Heart left ventricle (tissue), 16 donors: ENCODE results near the gene TTLL9. TPM values are rescaled to one million over a fixed set of nuclear protein-coding genes. Genes with fewer than 3 reads are reported as not detected.
A peak's percentile ranks its signal among the peaks of the same experiment; 100 is the strongest.

ENCODE experiments used
- ATAC-seq, 4 donors: fragments of 200-7000 bp; cut with Tn5 transposase; one replicate each; pipeline ENCODE4 v1.9.1; 2020 to 2022; ENCODE audit warnings: moderate library complexity in 4 of 4, mild to moderate bottlenecking in 3 of 4, moderate number of reproducible peaks in 1 of 4
- DNase-seq, 5 donors: peaks; one replicate each; pipeline ENCODE4 v3.0.0-alpha.2; 2020
- H3K27ac ChIP-seq, 12 donors: fragments of 200-600 bp; sonication (generic) in 4 of 12; one replicate each; pipeline versions ENCODE4 v1.5.0 to v1.8.0; 2016 to 2022; ENCODE audit warnings: mild to moderate bottlenecking in 2 of 12
- H3K27me3 ChIP-seq, 9 donors: fragments of 200-600 bp; sonication (generic) in 2 of 9; one replicate each; pipeline versions ENCODE4 v1.5.1 to v1.8.0; 2016 to 2022; ENCODE audit warnings: mild to moderate bottlenecking in 3 of 9
- H3K36me3 ChIP-seq, 9 donors: fragments of 200-600 bp; sonication (generic) in 2 of 9; one replicate each; pipeline versions ENCODE4 v1.5.0 to v1.8.0; 2018 to 2022; ENCODE audit warnings: mild to moderate bottlenecking in 2 of 9
- H3K4me1 ChIP-seq, 12 donors: fragments of 200-600 bp; sonication (generic) in 4 of 12; one replicate each; pipeline versions ENCODE4 v1.5.0 to v1.8.0; 2016 to 2022; ENCODE audit warnings: mild to moderate bottlenecking in 3 of 12
- H3K4me3 ChIP-seq, 12 donors: fragments of 200-600 bp; sonication (generic) in 4 of 12; one replicate each; pipeline versions ENCODE4 v1.5.0 to v1.8.0; 2017 to 2022; ENCODE audit warnings: mild to moderate bottlenecking in 9 of 12, moderate library complexity in 4 of 12
- H3K9me3 ChIP-seq, 12 donors: fragments of 200-600 bp; sonication (generic) in 4 of 12; one replicate each; pipeline versions ENCODE4 v1.5.0 to v1.8.0; 2016 to 2022; ENCODE audit warnings: mild to moderate bottlenecking in 1 of 12
- CTCF ChIP-seq, 12 donors: fragments of 200-600 bp; sonication (generic) in 4 of 12; IDR thresholded peaks; one replicate each; pipeline versions ENCODE4 v1.5.0 to v1.8.0; 2018 to 2022; ENCODE audit warnings: antibody characterized with exemption in 12 of 12, mild to moderate bottlenecking in 5 of 12
- POLR2A ChIP-seq, 2 donors: fragments of 450-650 bp; IDR thresholded peaks; one replicate each; pipeline ENCODE4 v1.6.1; 2017; ENCODE audit warnings: antibody characterized with exemption in 2 of 2, mild to moderate bottlenecking in 2 of 2, moderate library complexity in 2 of 2
- WGBS, 4 donors: extraction: QIAGEN DNeasy Blood & Tissue Kit in 2 of 4; methylation state at CpG; one replicate each; pipeline versions ENCODE4 v1.1.5 to v1.1.7; 2013 to 2018; 5-methylcytosine and 5-hydroxymethylcytosine counted together
- intact Hi-C, 10 donors: fragments of 100-400 bp; cut with DNase I; formaldehyde crosslinking; loops; one replicate each; pipeline versions ENCODE4 v1.11.1 to v1.14.2; 2022
- polyA plus RNA-seq, 2 donors: library from polyadenylated mRNA; stranded (reverse); fragments of 200-250 nt; gene quantifications; one replicate each; pipeline ENCODE4 v1.2.3, GENCODE V29; 2013
- total RNA-seq, 9 donors: library from RNA; depleted of rRNA in 2 of 9; stranded (reverse); fragments of >200 nt in 2 of 9; fragmentation: NEBNext Ultra II Directional in 3 of 9; extraction: Animal tissue kit (Norgen Biotek cat#: 25700) in 3 of 9; gene quantifications; one replicate each; pipeline versions ENCODE4 v1.1.0 to v1.2.4, GENCODE V29; 2016 to 2023
- donor health status: ischemic (EF 13 %, LVEDD 7.1; RV severe dilation, severe dysfunction).
- donor health status: healthy with polysubstance abuse.
- donor health status: DM: no; HTN: yes; CAD: no.
- donor health status: DM: no; HTN: no; CAD: no.
- donor health status: ischemic (EF 25% LVEDD 6.9; RV normal size, moderate dysfunction).
- donor health status: ischemic (EF 25% LVEDD 5.7; RV mildly dilated, moderate dysfunction).
- donor health status: healthy.
- donor health status: DM: yes; HTN: yes; CAD: no.
- donor health status: ischemic (EF 35%, LVEDD 5.7; RV mildly dilated, moderate dysfunction).
- donor health status: nonischemic (EF 11% LVEDD 7.7; RV severe dilation, severe dysfunction).
- donor health status: DM: yes; HTN: yes; CAD: no.
- donor health status: PGD.
- donor health status: ischemic (EF 29% LVEDD 5.4; RV normal size, mild dysfunction).
- donor health status: nonischemic (EF 23%, LVEDD 6.1; RV moderate dilation, normal function).

The TTLL9 gene
- total and polyA plus RNA-seq, 11 donors: not detected

DNA sequence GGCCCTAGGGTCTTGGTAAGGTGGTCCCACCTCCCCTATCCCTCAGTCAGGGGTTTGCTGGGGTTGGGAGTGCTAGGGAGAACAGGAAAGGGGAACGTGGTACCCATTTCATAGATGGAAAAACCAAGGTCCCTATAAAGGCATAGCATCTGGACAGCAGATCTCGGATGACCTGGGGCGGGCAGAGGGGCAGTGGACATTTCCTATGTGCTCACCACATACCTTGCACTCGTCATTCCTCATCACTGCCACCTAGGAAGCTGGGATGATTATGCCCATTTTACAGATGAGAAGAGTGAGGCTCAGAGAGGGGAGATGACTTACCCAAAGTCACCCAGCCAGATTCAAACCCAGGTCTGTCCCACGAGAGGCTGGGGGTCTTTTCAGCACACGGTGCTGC, 39.2 kb upstream of the TTLL9 start:
- 90 to 93% (median 93%) methylated on average over 6 of the region's 6 CpGs for WGBS, 4 donors
- H3K27me3 ChIP-seq: no peaks in the 10 kb centered on the region
- DNase-seq: no peak
- no peak for TF ChIP-seq CTCF (IDR thresholded peaks at IDR 0.05)
- intact Hi-C loops: loop anchor here in 1 of 10 donors (10.0 kb wide), 1 partner anchor 624 kb away; no protein-coding TSS in a partner anchor
- H3K27ac ChIP-seq: no peak overlapping the region
- no peaks in the 10 kb centered on the region for H3K36me3 ChIP-seq
- H3K4me1 ChIP-seq: peaks cover 0 to 23% (median 11%) of the 10 kb centered on the region in 12 donors
- H3K9me3 ChIP-seq: no peaks in the 10 kb centered on the region
- ATAC-seq: no peak
- no peak overlapping the region for H3K4me3 ChIP-seq

DNA sequence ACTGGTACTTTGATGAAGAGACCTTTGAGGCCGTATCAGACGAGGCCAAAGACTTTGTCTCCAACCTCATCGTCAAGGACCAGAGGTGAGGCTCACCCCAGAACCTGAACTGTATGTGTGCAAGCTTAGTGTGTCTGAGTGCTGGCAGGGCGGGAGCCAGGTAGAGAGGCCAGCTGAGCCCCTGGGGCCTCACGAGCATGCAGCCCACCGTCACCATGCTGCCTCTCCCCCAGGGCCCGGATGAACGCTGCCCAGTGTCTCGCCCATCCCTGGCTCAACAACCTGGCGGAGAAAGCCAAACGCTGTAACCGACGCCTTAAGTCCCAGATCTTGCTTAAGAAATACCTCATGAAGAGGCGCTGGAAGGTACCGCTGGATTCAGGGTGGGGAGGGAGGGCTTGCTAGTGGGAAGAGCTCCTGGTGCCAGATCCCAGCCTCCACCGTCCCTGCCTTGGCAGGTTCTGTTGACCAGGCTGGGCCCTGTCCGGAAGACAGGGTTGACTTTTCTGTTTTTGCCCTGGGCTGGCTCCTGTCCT, 38.6 kb upstream of the TTLL9 start:
- no peaks in the 10 kb centered on the region for H3K27me3 ChIP-seq
- H3K4me3 ChIP-seq: no peak overlapping the region
- no peaks in the 10 kb centered on the region for H3K36me3 ChIP-seq
- H3K27ac ChIP-seq: no peak overlapping the region
- H3K9me3 ChIP-seq: no peaks in the 10 kb centered on the region
- DNase-seq (no peak), ATAC-seq (no peak)
- intact Hi-C loops: loop anchor here in 1 of 10 donors (10.0 kb wide), 1 partner anchor 623 kb away; no protein-coding TSS in a partner anchor
- H3K4me1 ChIP-seq: peaks cover 0 to 30% (median 17%) of the 10 kb centered on the region in 12 donors
- TF ChIP-seq POLR2A (IDR thresholded peaks at IDR 0.05) (no peak), CTCF (IDR thresholded peaks at IDR 0.05) (no peak)
- WGBS, 4 donors: 84 to 95% (median 94%) methylated on average over 3 to 17 of the region's 17 CpGs

GRCh38 chr20:31833130-31833930, 37.1 kb upstream of the TTLL9 start:
- Histone ChIP-seq H3K4me1 (peaks cover 0 to 45% (median 27%) of the 10 kb centered on the region in 12 donors), H3K27ac (peak overlapping the region in 6 of 12 donors; percentile 33 to 71 (median 54)), H3K27me3 (no peaks in the 10 kb centered on the region), H3K4me3 (no peak overlapping the region), H3K9me3 (no peaks in the 10 kb centered on the region), H3K36me3 (no peaks in the 10 kb centered on the region)
- intact Hi-C loops: loop anchor here in 1 of 10 donors (10.0 kb wide), 1 partner anchor 621 kb away; no protein-coding TSS in a partner anchor
- WGBS, 4 donors: 55 to 60% (median 59%) methylated on average over 13 to 14 of the region's 14 CpGs
- ATAC-seq (peak in 3 of 4 donors; percentile 16 to 48 (median 37)), DNase-seq (peak in 3 of 5 donors; percentile 66 to 82 (median 67))
- TF ChIP-seq CTCF (IDR thresholded peaks at IDR 0.05) (peak; percentile 62 to 89 (median 84)), POLR2A (IDR thresholded peaks at IDR 0.05) (no peak)

- Histone ChIP-seq H3K4me3 (no peak overlapping the region), H3K4me1 (peaks cover 0 to 52% (median 27%) of the 10 kb centered on the region in 12 donors), H3K36me3 (no peaks in the 10 kb centered on the region), H3K9me3 (no peaks in the 10 kb centered on the region), H3K27ac (peak overlapping the region in 6 of 12 donors; percentile 33 to 71 (median 54)), H3K27me3 (no peaks in the 10 kb centered on the region)
- DNase-seq (no peak), ATAC-seq (peak in 1 of 4 donors; percentile 19)
- WGBS, 4 donors: 63 to 87% (median 78%) methylated on average over 10 to 20 of the region's 20 CpGs
- TF ChIP-seq POLR2A (IDR thresholded peaks at IDR 0.05) (no peak), CTCF (IDR thresholded peaks at IDR 0.05) (no peak)
- intact Hi-C loops: loop anchor here in 1 of 10 donors (10.0 kb wide), 1 partner anchor 621 kb away; no protein-coding TSS in a partner anchor
These were observed 36.4 kb upstream of the TTLL9 start for GRCh38 chr20:31833931-31834521.
